ENCODE data around the gene IL17D. TPM values are rescaled to one million over a fixed set of nuclear protein-coding genes. Genes with fewer than 3 reads are reported as not detected.

Gene IL17D
- total and polyA plus RNA-seq, 10 of the 15 experiments (the other 5 are each of a cell fraction or from before 2014, with no cell fraction given): 0.03 to 1.6 (median 0.33) TPM

DNA sequence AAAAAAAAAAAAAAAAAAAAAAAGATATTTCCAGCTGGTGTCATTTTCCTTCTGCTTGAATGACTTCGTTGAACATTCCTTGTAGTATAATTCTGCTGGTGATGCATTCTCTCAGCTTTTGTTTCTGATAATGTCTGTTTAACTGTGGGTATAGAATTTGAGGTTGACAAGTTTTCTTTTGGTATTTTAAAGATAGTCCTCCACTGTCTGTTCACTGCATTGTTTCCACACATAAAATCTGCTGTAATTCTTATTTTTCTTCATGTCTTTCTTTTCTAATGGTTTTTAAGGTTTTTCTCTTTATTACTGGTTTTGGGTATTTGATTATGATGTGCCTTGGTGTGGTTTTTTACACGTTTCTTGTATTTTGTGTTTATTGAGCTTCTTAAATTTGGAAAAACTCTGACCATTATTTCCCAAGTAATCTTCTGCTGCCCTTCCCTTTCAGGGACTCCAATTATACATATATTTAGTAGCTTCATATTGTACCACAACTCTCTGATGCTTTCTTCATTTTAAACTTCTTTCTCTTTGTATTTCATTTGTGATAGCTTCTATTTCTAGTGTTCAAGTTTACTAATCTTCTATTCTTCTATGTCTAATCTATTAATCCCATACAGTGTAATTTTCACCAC, 63.9 kb downstream of the IL17D start:
- Histone ChIP-seq H3K27me3 (replicated peaks in 1 of 2; ENCODE audit: control insufficient read depth in 2 of 2, insufficient read depth in 2 of 2, low read length in 1 of 2) (no peaks in the 10 kb centered on the region), H3K9me3 (replicated peaks; ENCODE audit: control insufficient read depth, insufficient read depth, low read length) (peaks cover 10% of the 10 kb centered on the region; the same call in 2 of the 3 replicates), H3K9ac (ENCODE audit: control insufficient read depth, insufficient read depth, low read length) (no peak overlapping the region), H3K79me2 (ENCODE audit: control insufficient read depth, insufficient read depth, low read length) (peaks cover 6% of the 10 kb centered on the region), H3K4me1 (ENCODE audit: control insufficient read depth, insufficient read depth, low read length) (peaks cover 3% of the 10 kb centered on the region; the same call in 1 of the 2 replicates), H3K36me3 (ENCODE audit: control insufficient read depth in 2 of 2, insufficient read depth in 2 of 2, low read length in 1 of 2) (peaks cover 0 to 5% of the 10 kb centered on the region in 2 experiments; a peak in 1 of 4 replicates), H3K4me2 (ENCODE audit: control insufficient read depth, insufficient read depth) (no peak overlapping the region), H3K27ac (ENCODE audit: control insufficient read depth, insufficient read depth) (no peak overlapping the region), H2AFZ (ENCODE audit: control insufficient read depth, low read depth, low read length) (no peak overlapping the region), H3K4me3 (no peak overlapping the region), H4K20me1 (ENCODE audit: control insufficient read depth, insufficient read depth) (no peaks in the 10 kb centered on the region)
- POLR2A ChIA-PET: interaction anchor here (0.6 to 0.7 kb wide), 2 partner anchors 9 to 199 kb away, joined by 3 read pairs; no protein-coding TSS in a partner anchor
- no peak for ATAC-seq
- intact Hi-C loops (cut with micrococcal nuclease; ENCODE audit: unreplicated experiment): no loop called here
- BruUV-seq (replicated peaks): no TSS peak
- RAD21 ChIA-PET (ENCODE audit: unreplicated experiment): no interaction called here
- FAIRE-seq: no peak
- no peak for DNase-seq (ENCODE audit: low read depth, low spot score)
- SMC1A ChIA-PET (ENCODE audit: uncharacterized antibody, unreplicated experiment): no interaction called here
- CTCF ChIA-PET: no interaction called here
- 97% methylated on average over 2 of the region's 2 CpGs for WGBS (ENCODE audit: insufficient coverage, insufficient replicate concordance, low lambda C conversion rate, missing lambda C conversion rate)
- TF ChIP-seq KDM1A (IDR thresholded peaks at IDR 0.05; ENCODE audit: borderline replicate concordance): no peak
- no peak for TF ChIP-seq EP300 (IDR thresholded peaks at IDR 0.05; ENCODE audit: borderline replicate concordance in 1 of 2, control insufficient read depth in 1 of 2, low read depth in 2 of 2, low read length in 2 of 2)
- in situ Hi-C loops (cut with MboI): no loop called here

DNA sequence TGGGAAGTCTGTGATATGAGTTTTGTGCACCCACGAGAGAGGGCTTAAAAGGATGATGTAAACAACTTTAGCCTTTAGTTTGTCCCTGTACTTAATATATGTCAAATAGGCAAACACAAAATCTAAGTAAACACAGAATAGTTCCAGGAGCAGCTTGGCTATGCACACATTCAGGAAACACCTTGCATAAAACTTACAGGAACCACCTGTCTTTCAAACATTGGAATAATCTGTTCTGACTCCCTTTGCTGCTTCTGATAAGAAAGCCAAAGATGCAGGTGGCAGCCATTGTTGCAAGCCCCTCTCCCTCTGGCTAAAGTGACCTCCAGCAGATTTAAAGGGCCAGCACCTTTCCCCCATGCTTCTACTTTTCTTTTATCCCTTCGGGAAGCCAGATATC, 65.6 kb downstream of the IL17D start:
- ChIA-PET POLR2A (no interaction called here), RAD21 (ENCODE audit: unreplicated experiment) (no interaction called here), CTCF (no interaction called here), SMC1A (ENCODE audit: uncharacterized antibody, unreplicated experiment) (no interaction called here)
- DNase-seq (ENCODE audit: low read depth, low spot score) (no peak), FAIRE-seq (no peak), ATAC-seq (no peak)
- Histone ChIP-seq H3K27me3 (replicated peaks in 1 of 2; ENCODE audit: control insufficient read depth in 2 of 2, insufficient read depth in 2 of 2, low read length in 1 of 2) (no peaks in the 10 kb centered on the region), H3K9me3 (replicated peaks; ENCODE audit: control insufficient read depth, insufficient read depth, low read length) (peaks cover 10% of the 10 kb centered on the region; the same call in 2 of the 3 replicates), H3K4me1 (ENCODE audit: control insufficient read depth, insufficient read depth, low read length) (peaks cover 4% of the 10 kb centered on the region; the same call in 1 of the 2 replicates), H3K9ac (ENCODE audit: control insufficient read depth, insufficient read depth, low read length) (no peak overlapping the region), H3K36me3 (ENCODE audit: control insufficient read depth in 2 of 2, insufficient read depth in 2 of 2, low read length in 1 of 2) (peaks cover 0 to 5% of the 10 kb centered on the region in 2 experiments; a peak in 1 of 4 replicates), H4K20me1 (ENCODE audit: control insufficient read depth, insufficient read depth) (no peaks in the 10 kb centered on the region), H3K4me2 (ENCODE audit: control insufficient read depth, insufficient read depth) (no peak overlapping the region), H3K27ac (ENCODE audit: control insufficient read depth, insufficient read depth) (no peak overlapping the region), H3K79me2 (ENCODE audit: control insufficient read depth, insufficient read depth, low read length) (peaks cover 18% of the 10 kb centered on the region), H2AFZ (ENCODE audit: control insufficient read depth, low read depth, low read length) (no peak overlapping the region), H3K4me3 (no peak overlapping the region)
- intact Hi-C loops (cut with micrococcal nuclease; ENCODE audit: unreplicated experiment): loop anchor here (1.0 kb wide), 1 partner anchor 26 kb away; no protein-coding TSS in a partner anchor
- BruUV-seq (replicated peaks): no TSS peak
- in situ Hi-C loops (cut with MboI): no loop called here
- 50% methylated on average over 2 of the region's 2 CpGs for WGBS (ENCODE audit: insufficient coverage, insufficient replicate concordance, low lambda C conversion rate, missing lambda C conversion rate)
- no peak for TF ChIP-seq ZNF207 (IDR thresholded peaks at IDR 0.05; ENCODE audit: borderline replicate concordance)
- no peak for TF ChIP-seq MAX (IDR thresholded peaks at IDR 0.05; ENCODE audit: low read depth, low read length)
- no peak for TF ChIP-seq ZNF384 (IDR thresholded peaks at IDR 0.05; ENCODE audit: borderline replicate concordance, low read depth, low read length)
- no peak for TF ChIP-seq RBBP5 (conservative IDR thresholded peaks at IDR 0.05)
- no peak for TF ChIP-seq SPI1 (IDR thresholded peaks at IDR 0.05; ENCODE audit: borderline replicate concordance, insufficient read depth, low read depth, low read length)
- no peak for TF ChIP-seq RCOR1 (conservative IDR thresholded peaks at IDR 0.05; ENCODE audit: low read depth, low read length)
- no peak for TF ChIP-seq HDAC2 (IDR thresholded peaks at IDR 0.05)
- TF ChIP-seq TCF7 (IDR thresholded peaks at IDR 0.05; ENCODE audit: borderline replicate concordance): no peak
- TF ChIP-seq MTA2 (IDR thresholded peaks at IDR 0.05; ENCODE audit: low read depth): no peak
- TF ChIP-seq CHD2 (IDR thresholded peaks at IDR 0.05; ENCODE audit: borderline replicate concordance, low read depth, low read length): no peak
- no peak for TF ChIP-seq USF1 (IDR thresholded peaks at IDR 0.05; ENCODE audit: borderline replicate concordance, extremely low read length, insufficient read depth, low read depth, low read length)
- TF ChIP-seq SRF (IDR thresholded peaks at IDR 0.05; ENCODE audit: low read depth in 2 of 2, low read length in 2 of 2): no peak
- TF ChIP-seq ATF2 (IDR thresholded peaks at IDR 0.05; ENCODE audit: low read length): no peak
- TF ChIP-seq DPF2 (IDR thresholded peaks at IDR 0.05): no peak
